Measurements from ENCODE around the gene WLS. TPM values are rescaled to one million over a fixed set of nuclear protein-coding genes. Genes with fewer than 3 reads are reported as not detected.

Gene WLS
- total and polyA plus RNA-seq, 2 experiments from 2014 or later: 0.87 to 1.2 TPM

DNA sequence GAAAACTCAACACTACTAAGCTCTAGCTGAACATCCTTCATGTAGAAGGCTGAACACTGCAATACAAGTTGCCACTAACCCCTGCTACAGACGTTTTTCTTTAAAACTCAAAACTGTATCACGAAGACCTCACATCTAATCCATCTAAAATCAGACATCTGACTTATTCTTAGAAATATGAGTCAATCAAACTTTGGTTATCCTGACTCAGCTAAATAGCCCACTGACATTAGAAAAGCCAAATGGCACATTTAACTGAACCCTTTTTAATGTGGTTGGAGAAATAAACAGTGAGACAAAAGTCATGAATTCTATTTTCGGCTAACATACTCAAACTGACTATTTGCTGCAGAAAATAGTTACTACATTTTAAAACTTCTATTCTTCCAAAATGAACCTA lies 35.6 kb downstream of the WLS start (continued):
- TF ChIP-seq, protein P1, sequence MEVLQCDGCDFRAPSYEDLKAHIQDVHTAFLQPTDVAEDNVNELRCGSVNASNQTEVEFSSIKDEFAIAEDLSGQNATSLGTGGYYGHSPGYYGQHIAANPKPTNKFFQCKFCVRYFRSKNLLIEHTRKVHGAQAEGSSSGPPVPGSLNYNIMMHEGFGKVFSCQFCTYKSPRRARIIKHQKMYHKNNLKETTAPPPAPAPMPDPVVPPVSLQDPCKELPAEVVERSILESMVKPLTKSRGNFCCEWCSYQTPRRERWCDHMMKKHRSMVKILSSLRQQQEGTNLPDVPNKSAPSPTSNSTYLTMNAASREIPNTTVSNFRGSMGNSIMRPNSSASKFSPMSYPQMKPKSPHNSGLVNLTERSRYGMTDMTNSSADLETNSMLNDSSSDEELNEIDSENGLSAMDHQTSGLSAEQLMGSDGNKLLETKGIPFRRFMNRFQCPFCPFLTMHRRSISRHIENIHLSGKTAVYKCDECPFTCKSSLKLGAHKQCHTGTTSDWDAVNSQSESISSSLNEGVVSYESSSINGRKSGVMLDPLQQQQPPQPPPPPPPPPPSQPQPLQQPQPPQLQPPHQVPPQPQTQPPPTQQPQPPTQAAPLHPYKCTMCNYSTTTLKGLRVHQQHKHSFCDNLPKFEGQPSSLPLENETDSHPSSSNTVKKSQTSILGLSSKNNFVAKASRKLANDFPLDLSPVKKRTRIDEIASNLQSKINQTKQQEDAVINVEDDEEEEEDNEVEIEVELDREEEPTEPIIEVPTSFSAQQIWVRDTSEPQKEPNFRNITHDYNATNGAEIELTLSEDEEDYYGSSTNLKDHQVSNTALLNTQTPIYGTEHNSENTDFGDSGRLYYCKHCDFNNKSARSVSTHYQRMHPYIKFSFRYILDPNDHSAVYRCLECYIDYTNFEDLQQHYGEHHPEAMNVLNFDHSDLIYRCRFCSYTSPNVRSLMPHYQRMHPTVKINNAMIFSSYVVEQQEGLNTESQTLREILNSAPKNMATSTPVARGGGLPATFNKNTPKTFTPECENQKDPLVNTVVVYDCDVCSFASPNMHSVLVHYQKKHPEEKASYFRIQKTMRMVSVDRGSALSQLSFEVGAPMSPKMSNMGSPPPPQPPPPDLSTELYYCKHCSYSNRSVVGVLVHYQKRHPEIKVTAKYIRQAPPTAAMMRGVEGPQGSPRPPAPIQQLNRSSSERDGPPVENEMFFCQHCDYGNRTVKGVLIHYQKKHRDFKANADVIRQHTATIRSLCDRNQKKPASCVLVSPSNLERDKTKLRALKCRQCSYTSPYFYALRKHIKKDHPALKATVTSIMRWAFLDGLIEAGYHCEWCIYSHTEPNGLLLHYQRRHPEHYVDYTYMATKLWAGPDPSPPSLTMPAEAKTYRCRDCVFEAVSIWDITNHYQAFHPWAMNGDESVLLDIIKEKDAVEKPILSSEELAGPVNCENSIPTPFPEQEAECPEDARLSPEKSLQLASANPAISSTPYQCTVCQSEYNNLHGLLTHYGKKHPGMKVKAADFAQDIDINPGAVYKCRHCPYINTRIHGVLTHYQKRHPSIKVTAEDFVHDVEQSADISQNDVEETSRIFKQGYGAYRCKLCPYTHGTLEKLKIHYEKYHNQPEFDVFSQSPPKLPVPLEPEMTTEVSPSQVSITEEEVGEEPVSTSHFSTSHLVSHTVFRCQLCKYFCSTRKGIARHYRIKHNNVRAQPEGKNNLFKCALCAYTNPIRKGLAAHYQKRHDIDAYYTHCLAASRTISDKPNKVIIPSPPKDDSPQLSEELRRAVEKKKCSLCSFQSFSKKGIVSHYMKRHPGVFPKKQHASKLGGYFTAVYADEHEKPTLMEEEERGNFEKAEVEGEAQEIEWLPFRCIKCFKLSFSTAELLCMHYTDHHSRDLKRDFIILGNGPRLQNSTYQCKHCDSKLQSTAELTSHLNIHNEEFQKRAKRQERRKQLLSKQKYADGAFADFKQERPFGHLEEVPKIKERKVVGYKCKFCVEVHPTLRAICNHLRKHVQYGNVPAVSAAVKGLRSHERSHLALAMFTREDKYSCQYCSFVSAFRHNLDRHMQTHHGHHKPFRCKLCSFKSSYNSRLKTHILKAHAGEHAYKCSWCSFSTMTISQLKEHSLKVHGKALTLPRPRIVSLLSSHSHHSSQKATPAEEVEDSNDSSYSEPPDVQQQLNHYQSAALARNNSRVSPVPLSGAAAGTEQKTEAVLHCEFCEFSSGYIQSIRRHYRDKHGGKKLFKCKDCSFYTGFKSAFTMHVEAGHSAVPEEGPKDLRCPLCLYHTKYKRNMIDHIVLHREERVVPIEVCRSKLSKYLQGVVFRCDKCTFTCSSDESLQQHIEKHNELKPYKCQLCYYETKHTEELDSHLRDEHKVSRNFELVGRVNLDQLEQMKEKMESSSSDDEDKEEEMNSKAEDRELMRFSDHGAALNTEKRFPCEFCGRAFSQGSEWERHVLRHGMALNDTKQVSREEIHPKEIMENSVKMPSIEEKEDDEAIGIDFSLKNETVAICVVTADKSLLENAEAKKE (CRISPR knock-in tag; IDR thresholded peaks at IDR 0.05): no peak

DNA sequence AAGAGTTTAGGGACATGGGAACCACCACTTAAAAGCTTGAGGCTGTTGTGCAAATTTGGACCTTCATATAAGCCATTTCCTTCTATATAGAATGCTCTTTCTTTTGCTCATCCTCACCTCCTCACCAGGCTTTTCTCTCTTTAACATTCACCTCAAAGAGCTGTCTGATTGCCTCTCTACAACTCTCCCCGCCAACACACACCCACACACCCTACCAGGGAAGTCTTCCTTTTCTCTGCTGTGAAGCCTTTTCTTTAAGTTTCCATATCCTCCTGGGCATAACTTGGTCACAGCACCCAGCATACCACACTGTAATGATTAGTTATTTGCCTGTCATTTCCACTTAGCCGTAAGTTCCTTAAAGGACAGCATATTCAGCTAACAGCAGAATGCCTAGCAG lies 40.6 kb downstream of the WLS start:
- no peaks in the 10 kb centered on the region for H3K4me1 ChIP-seq (ENCODE audit: insufficient read depth)
- Mint-ChIP-seq H3K27me3 (ENCODE audit: insufficient read depth, low read depth, poor library complexity) (no peaks in the 10 kb centered on the region), H3K27ac (no peak overlapping the region), H3K9me3 (no peaks in the 10 kb centered on the region), H3K4me1 (no peaks in the 10 kb centered on the region), H3K4me3 (no peak overlapping the region), H3K36me3 (ENCODE audit: low read depth) (no peaks in the 10 kb centered on the region; the same call in 2 of the 3 replicates)
- no peak for DNase-seq (ENCODE audit: low spot score)
- no peak overlapping the region for H3K4me2 ChIP-seq
- no peaks in the 10 kb centered on the region for H4K20me1 ChIP-seq (replicated peaks; ENCODE audit: insufficient read depth)
- H3K27ac ChIP-seq (ENCODE audit: low read depth): no peak overlapping the region
- ATAC-seq: no peak
- no peaks in the 10 kb centered on the region for H3K36me3 ChIP-seq (ENCODE audit: insufficient read depth)
- no peaks in the 10 kb centered on the region for H3K79me2 ChIP-seq (replicated peaks; ENCODE audit: insufficient read depth)
- no peaks in the 10 kb centered on the region for H3K9me2 ChIP-seq (ENCODE audit: insufficient read depth)
- no peaks in the 10 kb centered on the region for H3K27me3 ChIP-seq (ENCODE audit: insufficient read depth)
- no peak overlapping the region for H2AFZ ChIP-seq
- H3F3A ChIP-seq (replicated peaks; ENCODE audit: low read depth): no peaks in the 10 kb centered on the region
- no peak overlapping the region for H3K4me3 ChIP-seq
- TF ChIP-seq, protein P2, sequence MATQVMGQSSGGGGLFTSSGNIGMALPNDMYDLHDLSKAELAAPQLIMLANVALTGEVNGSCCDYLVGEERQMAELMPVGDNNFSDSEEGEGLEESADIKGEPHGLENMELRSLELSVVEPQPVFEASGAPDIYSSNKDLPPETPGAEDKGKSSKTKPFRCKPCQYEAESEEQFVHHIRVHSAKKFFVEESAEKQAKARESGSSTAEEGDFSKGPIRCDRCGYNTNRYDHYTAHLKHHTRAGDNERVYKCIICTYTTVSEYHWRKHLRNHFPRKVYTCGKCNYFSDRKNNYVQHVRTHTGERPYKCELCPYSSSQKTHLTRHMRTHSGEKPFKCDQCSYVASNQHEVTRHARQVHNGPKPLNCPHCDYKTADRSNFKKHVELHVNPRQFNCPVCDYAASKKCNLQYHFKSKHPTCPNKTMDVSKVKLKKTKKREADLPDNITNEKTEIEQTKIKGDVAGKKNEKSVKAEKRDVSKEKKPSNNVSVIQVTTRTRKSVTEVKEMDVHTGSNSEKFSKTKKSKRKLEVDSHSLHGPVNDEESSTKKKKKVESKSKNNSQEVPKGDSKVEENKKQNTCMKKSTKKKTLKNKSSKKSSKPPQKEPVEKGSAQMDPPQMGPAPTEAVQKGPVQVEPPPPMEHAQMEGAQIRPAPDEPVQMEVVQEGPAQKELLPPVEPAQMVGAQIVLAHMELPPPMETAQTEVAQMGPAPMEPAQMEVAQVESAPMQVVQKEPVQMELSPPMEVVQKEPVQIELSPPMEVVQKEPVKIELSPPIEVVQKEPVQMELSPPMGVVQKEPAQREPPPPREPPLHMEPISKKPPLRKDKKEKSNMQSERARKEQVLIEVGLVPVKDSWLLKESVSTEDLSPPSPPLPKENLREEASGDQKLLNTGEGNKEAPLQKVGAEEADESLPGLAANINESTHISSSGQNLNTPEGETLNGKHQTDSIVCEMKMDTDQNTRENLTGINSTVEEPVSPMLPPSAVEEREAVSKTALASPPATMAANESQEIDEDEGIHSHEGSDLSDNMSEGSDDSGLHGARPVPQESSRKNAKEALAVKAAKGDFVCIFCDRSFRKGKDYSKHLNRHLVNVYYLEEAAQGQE (IDR thresholded peaks at IDR 0.05; ENCODE audit: unreplicated experiment): no peak
- TF ChIP-seq CREB1 (CRISPR knock-in tag; IDR thresholded peaks at IDR 0.05; ENCODE audit: low read depth) (no peak), EZH2 (IDR thresholded peaks at IDR 0.05; ENCODE audit: low read depth, unreplicated experiment) (no peak), POLR2AphosphoS5 (IDR thresholded peaks at IDR 0.05; ENCODE audit: low read depth) (no peak), EZH2phosphoT487 (IDR thresholded peaks at IDR 0.05; ENCODE audit: unreplicated experiment) (no peak), ZNF114 (CRISPR knock-in tag; IDR thresholded peaks at IDR 0.05) (no peak), JUNB (IDR thresholded peaks at IDR 0.05; ENCODE audit: unreplicated experiment) (no peak), STAT1 (IDR thresholded peaks at IDR 0.05; ENCODE audit: unreplicated experiment) (no peak), ZNF331 (CRISPR knock-in tag; IDR thresholded peaks at IDR 0.05; ENCODE audit: low read depth) (no peak), NANOG (IDR thresholded peaks at IDR 0.05; ENCODE audit: borderline replicate concordance) (no peak)
- TF ChIP-seq, protein P3, sequence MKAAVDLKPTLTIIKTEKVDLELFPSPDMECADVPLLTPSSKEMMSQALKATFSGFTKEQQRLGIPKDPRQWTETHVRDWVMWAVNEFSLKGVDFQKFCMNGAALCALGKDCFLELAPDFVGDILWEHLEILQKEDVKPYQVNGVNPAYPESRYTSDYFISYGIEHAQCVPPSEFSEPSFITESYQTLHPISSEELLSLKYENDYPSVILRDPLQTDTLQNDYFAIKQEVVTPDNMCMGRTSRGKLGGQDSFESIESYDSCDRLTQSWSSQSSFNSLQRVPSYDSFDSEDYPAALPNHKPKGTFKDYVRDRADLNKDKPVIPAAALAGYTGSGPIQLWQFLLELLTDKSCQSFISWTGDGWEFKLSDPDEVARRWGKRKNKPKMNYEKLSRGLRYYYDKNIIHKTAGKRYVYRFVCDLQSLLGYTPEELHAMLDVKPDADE (IDR thresholded peaks at IDR 0.05): no peak
- TF ChIP-seq, protein P4, sequence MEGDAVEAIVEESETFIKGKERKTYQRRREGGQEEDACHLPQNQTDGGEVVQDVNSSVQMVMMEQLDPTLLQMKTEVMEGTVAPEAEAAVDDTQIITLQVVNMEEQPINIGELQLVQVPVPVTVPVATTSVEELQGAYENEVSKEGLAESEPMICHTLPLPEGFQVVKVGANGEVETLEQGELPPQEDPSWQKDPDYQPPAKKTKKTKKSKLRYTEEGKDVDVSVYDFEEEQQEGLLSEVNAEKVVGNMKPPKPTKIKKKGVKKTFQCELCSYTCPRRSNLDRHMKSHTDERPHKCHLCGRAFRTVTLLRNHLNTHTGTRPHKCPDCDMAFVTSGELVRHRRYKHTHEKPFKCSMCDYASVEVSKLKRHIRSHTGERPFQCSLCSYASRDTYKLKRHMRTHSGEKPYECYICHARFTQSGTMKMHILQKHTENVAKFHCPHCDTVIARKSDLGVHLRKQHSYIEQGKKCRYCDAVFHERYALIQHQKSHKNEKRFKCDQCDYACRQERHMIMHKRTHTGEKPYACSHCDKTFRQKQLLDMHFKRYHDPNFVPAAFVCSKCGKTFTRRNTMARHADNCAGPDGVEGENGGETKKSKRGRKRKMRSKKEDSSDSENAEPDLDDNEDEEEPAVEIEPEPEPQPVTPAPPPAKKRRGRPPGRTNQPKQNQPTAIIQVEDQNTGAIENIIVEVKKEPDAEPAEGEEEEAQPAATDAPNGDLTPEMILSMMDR (conservative IDR thresholded peaks at IDR 0.05; ENCODE audit: low read depth in 2 of 2): no peak
